ENCODE results near the gene CD3G.
A peak's percentile ranks its signal among the peaks of the same experiment; 100 is the strongest.

Gene CD3G

DNA sequence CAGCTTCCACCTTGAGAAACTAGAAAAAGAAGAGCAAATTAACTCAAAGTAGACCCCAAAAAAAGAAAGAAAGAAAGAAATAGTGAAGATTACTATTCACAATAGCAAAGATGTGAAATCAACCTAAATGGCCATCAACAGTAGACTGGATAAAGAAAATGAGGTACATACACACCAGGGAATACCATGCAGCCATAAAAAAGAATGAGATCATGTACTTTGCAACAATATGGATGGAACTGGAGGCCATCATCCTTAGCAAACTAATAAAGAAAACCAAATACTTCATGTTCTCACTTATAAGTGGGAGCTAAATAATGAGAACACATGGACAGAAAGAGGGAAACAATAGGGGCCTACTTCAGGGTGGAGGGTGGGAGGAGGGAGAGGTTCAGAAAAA is 15.4 kb upstream of the CD3G start:
- no peak for DNase-seq

DNA sequence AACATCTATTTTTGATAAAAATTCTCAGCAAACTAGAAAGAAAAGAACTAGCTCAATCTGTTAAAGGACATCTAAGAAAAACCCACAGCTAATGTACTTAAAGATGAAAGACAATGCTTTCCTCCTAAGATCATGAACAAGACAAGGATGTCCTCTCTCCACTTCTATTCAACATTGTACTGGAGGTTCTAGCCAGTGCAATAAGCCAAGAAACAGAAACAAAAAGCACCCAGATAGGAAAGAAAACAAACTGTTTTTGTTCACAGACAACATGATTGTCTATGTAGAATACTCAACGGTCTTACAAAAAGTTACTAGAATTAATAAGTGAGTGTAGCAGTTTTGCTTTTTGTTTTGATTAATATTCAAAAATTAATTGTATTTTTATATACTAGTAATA is 9.4 kb upstream of the CD3G start:
- no peak for DNase-seq

DNA sequence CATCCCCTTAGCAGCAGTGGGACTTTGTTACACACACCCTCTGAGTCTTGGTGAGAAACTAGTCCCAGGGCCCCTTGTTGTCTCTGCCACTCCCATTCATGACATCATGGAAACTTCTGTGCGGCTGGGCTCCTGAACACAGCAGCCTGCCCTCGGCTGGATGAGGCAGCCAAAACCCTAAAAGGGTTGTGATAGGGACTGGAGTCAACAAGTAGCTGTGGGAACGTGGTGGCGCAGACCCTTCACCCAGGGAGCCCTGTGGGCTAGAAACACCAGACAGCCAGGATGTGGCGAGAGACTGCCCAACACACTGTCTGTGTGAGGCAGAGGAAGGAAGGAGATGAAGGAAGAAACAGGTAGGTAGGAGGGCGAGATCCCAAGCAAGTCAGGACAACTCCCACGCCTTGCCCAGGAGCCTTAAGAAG is 5.5 kb upstream of the CD3G start:
- DNase-seq, result no peak

DNA sequence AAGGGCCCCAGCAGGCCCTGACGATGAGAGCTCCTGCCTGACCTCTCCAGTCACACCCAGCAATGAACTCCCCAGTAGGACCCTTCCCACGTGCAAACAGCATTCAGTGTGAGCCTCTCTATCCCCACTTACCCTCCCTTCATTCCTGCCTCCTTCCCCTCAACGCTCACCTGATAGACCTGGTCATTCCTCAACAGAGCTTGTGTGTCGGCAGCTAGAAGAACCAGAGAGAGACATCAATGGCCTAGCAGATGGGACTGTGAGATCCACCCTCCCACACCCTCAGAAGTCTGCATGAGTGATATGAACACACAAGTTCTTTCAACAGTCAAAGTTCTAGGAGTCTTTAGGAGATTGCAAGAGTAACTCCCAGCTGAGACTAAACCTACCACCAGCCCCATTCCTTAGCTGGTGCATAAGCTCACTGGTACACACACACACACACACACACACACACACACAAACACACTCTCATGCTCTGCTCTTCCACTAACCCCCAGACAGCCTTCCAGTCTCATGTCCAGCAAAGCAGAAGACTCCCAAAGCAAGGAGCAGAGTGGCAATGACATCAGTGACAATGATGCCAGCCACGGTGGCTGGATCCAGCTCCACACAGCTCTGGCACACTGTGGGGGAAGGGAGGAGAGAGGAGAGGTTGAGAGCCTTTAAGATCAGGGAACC is 4.7 kb upstream of the CD3G start:
- DNase-seq, result no peak

DNA sequence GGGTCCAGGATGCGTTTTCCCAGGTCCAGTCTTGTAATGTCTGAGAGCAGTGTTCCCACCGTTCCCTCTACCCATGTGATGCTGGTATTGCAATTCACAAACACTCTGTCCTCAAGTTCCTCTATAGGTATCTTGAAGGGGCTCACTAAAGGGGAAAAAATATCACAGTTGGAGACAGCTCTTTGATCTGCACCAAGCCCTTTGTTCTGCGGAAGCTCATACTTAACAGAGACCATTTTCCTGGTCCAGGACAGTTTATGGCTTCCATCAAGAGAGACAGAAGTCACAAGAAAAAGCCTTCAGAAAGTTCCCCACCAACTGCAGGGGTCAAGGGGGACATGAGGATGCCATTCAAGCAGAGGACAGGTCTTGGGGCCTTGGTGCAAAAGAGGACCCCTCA is 3.7 kb upstream of the CD3G start:
- DNase-seq, result no peak

DNA sequence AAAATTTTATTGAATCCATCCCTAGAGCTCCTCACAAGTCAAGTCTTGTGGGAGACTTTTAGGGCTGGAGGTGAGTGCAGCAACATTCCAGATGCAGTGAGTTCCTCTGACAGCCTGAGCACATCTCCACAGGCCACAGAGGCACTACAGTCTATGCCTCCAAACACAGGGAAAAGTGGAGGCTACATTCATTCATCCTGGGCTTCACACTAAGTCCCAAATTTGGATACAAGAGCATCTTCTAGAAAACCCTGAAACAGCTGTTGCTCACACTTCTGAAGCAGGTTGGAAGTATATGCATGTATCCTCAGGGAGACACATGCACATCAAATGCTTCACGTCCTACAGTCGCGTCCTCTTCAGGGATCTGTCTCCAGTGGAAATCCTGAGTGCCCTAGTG is 2.9 kb upstream of the CD3G start:
- no peak for DNase-seq

DNA sequence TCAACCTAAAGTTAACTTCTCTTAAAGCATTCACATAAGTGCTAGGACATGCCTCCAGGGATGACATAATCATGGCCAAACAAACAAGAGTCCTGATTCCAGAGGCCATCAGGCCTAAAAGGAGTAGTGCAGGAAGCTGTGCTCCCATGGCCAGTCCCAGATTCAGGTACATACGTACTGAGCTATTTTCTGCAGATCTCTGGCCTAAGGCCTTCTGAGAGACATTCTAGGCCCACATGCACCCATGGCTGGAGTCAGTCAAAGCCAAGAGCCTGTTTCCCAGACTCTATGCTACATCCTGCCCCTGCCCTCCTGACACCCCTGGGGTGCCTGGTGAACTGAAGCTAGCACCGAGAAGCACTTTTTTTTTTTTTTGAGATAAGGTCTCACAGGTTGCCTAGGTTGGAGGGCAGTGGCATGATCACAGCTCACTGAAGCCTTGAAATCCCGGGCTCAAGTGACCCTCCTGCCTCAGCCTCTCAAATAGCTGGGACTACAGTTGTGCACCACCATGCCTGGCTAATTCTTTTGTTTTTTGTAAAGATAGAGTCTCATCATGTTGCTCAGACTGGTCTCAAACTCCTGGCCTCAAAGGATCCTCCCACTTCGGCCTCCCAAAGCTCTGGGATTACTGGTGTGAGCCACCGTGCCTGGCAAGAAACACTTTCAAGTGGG is 2.2 kb upstream of the CD3G start:
- DNase-seq, result no peak

DNA sequence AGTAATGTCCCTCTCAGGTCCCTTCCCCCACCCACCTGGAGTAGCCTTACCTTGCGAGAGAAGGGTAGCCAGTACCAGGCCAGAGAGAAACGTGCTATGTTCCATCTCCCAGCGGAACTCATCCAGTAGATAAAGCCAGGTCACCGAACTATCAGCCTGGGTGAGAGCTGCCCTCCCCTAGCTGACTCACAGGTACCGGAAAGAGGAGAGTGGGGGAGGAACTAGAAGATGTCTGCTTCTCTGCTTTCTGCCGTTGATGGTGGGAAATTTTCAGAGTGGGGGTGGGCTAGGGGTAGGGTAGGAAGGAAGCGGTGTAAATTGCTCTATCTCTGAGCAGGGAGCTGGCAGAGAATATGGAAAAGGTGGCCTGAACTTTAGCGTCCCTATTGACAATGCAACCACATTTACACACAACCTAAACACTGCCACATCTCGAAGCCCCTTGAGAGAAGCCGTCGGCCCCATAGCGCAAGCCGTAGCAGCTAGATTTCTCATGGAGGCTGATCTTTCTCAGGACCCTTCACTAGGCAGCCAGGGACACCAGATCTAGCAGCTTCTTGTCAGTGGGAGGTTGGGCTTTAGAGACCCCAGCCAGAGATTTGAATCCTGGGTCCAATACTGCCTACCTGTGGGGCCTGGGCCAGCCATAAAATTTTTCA is 1.5 kb upstream of the CD3G start, which contains the start of gene CD3D:
Gene CD3D (minus strand): TSS at position 203 of the 659 bp plus-strand sequence. CDS start 98 bp downstream, at position 105.
- no peak for DNase-seq

DNA sequence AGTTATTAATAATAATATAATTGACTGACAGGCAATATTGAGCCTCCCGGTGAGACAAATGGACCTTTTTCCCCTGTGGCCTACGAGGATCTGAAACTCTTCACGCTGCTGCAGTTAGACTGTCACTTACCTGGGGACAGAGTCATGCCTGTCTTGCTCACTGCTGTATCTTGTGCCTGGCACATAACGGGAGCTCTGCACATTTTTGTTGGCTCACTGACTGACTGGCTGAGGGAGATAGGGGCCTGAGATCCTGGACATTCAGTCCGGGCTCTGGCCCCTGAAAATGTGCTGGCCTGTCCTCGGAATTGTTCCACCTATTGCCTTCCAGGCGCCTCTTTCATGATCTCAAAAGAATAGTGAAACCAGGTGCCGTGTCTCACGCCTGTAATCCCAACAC is 896 bp upstream of the CD3G start:
- DNase-seq, result no peak

DNA sequence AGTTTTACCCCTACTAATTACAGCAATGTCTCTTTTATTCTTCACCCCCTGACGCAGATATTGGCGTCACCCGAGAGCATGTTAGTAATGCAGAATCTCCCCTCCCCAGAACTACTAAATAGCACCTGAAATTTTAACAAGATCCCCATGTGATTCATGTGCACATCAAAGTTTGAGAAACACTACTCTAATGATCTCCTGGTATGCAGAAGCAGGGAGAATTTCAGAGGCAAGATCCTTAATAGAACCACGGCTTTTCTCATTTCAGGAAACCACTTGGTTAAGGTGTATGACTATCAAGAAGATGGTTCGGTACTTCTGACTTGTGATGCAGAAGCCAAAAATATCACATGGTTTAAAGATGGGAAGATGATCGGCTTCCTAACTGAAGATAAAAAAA is 5.3 kb downstream of the CD3G start:
- DNase-seq, result no peak

DNA sequence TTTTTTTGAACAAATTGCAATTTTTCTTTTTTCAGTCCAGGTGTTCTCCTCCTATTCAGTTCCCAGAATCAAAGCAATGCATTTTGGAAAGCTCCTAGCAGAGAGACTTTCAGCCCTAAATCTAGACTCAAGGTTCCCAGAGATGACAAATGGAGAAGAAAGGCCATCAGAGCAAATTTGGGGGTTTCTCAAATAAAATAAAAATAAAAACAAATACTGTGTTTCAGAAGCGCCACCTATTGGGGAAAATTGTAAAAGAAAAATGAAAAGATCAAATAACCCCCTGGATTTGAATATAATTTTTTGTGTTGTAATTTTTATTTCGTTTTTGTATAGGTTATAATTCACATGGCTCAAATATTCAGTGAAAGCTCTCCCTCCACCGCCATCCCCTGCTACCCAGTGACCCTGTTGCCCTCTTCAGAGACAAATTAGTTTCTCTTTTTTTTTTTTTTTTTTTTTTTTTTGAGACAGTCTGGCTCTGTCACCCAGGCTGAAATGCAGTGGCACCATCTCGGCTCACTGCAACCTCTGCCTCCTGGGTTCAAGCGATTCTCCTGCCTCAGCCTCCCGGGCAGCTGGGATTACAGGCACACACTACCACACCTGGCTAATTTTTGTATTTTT is 9.1 kb downstream of the CD3G start:
- DNase-seq, result peak; percentile 6

DNA sequence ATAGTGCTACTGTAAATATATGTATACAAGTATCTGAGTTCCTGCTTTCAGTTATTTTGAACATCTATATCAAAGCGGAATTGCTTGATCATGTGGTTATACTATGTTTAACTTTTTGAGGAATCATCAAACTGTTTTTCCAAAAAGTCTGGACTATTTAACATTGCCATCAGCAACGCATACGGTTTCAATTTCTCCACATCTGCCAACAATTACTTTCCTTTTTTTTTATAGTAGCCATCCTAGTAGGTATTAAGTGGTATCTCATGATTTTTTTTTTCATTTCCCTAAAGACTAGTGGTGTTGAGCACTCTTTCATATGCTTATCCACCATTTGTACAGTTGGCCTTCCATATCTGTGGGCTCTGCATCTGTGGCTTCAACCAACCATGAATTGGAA is 13.9 kb downstream of the CD3G start:
- no peak for DNase-seq

DNA sequence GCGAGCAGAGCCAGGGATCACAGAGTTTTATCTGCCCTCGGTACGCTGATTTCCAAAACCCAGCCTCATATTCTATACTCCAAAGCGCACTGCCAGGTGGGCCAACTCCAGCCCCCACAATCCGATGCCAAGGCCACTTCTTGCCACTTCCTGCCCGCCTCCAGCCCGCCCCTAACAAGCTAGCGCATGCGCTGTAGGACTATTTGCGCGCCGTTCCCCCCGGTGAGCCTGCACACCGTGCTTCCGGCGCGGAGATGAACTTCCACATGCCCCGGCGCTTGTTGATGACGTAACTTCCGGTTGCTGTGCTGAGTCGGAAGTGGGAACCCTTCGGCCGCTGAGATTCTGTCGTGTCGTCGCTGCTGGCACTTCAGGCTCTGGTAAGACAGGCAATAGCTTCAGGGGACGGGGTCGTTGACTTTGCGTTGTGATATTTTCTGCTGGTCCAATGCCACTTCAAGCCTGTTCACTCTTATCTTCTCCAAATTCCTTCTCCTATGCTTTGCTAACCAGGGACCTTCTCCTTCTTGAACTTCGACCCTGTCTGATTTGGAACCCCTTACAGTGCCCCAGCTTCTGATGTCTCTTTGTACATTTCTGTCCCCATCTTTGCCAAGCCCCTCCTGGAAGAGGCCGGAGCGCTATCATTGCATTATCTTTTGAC is 15.3 kb downstream of the CD3G start, which contains the start of gene UBE4A:
Gene UBE4A (plus strand): TSS at position 306 of the 664 bp plus-strand sequence. CDS start 5,481 bp downstream, outside the sequence.
- peak; percentile 94 for DNase-seq

DNA sequence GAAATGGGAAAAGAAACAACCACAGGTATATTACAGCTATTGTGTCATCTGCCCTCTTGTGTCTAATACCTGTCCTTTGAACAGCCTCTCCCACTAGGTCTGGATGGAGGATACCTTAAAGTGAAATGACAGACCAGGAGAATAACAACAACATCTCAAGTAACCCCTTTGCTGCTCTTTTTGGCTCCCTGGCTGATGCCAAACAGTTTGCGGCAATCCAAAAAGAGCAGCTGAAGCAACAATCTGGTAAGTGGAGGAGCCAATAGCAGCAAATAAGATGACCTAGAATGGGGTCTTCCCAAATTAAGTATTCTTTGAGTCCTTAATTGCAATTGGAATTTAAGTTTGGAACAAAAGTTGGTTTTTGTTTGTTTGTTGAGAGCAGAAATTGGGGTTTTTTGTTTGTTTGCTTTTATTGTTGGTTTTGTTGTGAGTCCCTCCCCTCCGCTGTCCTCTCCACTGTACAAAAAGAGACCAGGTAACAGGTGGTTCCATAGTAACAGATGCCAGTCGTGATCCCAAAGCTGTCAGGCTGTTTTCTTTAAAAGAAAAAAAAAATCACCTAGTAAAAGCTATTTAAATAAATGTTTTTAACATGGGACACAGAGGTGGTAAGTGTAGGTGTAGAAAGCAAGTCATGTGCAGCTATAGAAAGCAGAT is 20.9 kb downstream of the CD3G start:
- DNase-seq, result no peak

DNA sequence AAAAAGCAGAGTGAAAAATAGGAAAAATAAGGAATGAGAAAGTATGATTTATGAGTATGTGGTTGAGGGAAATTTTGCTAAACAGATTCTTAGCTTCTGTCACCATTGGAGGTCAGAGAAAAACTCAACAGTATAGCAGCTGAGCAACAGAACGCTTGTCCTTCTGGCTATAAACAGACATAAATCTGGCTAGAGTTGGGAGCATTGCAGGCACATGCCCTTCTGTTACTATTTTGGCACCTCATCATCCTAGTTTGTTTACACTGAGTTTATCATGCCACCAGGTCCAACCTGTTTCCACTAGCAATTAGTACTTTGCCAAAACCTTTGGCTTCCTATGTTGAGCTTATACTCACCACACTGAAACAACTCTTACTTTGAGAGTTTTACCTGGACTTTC is 22.1 kb downstream of the CD3G start:
- DNase-seq, result no peak

DNA sequence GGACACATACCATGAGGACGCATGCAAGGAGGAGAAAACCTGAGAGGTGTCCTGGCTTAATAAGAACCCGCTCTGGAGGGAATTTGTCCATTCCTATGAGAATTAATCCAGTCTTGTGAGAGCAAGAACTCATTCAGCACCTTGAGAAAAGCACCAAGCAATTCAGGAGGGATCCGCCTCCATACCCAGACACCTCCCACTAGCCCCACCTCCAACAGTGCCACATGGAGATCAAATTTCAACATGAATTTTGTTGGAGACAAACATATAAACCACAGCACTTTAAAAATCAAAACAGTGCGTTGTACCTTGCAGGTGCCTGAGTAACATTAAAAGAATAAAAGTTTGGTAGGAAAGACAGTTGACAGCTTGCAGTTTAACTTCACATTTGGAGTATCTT is 26.6 kb downstream of the CD3G start:
- DNase-seq, result no peak

DNA sequence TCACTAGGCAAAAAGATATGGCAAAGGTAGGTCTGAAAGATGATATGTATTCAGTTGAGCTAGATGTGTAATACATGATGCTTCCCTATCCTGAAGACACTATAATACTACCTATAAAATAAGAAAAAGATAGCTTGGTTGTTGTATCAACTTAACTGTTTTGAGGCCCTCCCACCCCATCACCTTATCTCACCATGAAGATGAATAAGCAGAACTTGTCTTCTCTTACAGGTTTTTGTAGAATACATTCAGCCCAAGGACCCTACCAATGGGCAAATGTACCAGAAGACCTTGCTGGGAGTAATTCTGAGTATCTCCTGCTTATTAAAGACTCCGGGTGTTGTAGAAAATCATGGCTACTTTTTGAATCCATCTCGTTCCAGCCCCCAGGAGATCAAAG is 29.1 kb downstream of the CD3G start:
- DNase-seq, result no peak

DNA sequence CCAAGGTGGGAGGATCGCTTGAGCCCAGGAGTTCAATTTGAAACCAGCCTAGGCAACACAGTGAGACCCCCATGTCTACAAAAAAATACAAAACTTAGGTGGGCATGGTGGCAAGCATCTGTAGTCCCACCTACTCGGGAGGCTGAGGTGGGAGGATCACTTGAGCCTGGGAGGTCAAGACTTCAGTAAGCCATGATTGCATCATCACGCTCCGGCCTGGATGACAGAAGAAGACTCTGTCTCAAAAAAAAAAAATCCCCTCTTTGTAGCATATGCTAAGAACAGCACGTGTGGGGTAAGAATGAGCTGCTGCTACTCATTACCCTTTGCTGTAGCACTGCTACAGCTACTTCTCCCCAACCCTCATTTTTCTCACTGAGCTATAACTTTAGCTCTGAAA is 29.7 kb downstream of the CD3G start:
- no peak for DNase-seq

DNA sequence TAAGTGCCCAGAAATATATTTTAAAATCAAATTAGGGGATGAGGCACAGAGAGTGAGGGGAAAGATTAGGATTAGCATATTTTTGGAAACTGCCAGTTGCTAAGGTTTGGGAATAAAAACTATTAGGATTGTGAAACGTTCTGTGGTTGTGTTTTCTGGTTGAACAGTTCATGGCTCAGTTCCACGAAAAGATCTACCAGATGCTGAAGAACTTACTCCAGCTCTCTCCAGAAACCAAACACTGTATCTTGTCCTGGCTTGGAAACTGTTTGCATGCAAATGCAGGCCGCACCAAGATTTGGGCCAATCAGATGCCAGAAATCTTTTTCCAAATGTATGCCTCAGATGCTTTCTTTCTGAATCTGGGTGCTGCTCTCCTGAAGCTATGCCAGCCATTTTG is 30.6 kb downstream of the CD3G start:
- no peak for DNase-seq

DNA sequence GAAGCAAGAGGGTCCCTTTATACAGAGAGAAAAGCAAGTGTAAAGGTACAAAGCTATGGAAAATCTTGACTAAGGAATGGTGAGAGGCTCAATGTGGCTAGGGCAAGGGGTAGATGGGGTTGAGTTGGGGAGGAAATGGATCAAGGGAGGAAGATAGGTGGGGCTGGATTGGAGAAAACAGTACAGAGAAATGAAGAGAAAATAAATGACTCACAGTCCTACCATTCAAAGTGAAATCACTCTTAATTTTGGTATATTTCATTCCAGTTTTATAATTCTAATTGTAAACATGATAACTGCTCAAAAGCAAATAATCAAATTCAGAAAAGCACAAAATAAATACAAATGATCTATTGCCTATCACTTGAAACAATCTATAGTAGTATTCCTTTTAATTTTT is 31.8 kb downstream of the CD3G start:
- no peak for DNase-seq

DNA sequence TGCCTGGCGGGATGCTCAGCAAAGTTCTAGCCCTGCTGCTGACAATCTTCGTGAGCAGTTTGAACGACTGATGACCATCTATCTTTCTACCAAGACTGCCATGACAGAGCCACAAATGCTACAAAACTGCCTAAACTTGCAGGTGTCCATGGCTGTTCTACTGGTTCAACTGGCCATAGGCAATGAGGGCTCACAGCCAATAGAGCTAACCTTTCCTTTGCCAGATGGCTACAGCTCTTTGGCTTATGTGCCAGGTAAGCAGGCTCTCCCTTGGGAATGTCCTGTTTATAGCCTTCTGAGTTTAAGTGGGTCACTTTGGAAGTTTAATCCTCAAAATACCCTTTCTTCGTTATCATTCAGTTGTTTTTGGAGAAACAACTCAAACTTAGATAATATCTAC is 35.4 kb downstream of the CD3G start:
- DNase-seq, result no peak

DNA sequence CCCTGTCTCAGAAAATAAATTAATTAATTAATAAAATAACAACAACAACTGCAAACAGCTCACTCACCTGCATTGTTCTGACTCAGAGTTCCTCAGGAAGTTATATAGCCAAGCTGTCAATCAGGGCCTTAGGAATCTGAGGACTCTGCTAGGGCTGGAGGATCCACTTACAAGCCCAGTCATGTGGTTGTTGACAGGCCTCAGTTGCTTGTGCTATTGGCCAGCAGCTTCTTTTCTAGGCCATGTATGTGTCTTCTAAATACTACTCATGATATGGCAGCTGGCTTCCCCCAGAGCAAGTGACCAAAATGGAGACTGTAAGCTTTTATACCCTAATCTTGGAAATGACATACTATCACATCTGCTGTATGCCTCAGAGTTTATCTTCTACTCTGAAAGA is 36.4 kb downstream of the CD3G start:
- DNase-seq, result no peak

DNA sequence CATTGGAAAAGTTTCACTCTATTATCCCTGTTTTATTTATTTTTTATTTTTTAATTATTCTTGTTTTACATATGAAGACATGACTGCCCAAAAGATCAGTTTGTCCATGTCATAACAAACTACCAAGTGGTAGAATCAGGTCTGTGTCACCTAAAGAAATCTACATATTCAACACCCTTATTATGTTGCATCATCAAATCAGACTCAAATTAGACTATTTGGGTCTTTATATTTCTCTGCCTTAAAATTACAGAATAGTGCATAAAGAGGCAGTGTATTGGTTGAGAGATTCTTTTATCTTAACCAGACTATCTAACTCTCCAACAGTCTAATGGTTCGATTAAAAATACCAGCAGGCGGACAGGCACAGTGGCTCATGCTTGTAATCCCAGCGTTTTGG is 38.8 kb downstream of the CD3G start:
- DNase-seq, result no peak
